BLaER1 (cell line): ENCODE results near the gene FARP2.

Source experiments
- H3K27ac ChIP-seq: shearing (Covaris generic); formaldehyde crosslinking; 2 replicates; pipeline ENCODE4 v1.8.1; 2022
- H3K27me3 ChIP-seq: shearing (Covaris generic); formaldehyde crosslinking; 2 replicates; pipeline ENCODE4 v1.8.1; 2022
- H3K36me3 ChIP-seq: shearing (Covaris generic); formaldehyde crosslinking; 2 replicates; pipeline ENCODE4 v1.8.1; 2022
- H3K4me1 ChIP-seq: shearing (Covaris generic); formaldehyde crosslinking; 2 replicates; pipeline ENCODE4 v1.8.1; 2022
- H3K4me2 ChIP-seq: shearing (Covaris generic); formaldehyde crosslinking; 2 replicates; pipeline ENCODE4 v1.8.1; 2022
- H3K4me3 ChIP-seq: shearing (Covaris generic); formaldehyde crosslinking; 2 replicates; pipeline ENCODE4 v1.8.1; 2022
- H3K9ac ChIP-seq: shearing (Covaris generic); formaldehyde crosslinking; 2 replicates; pipeline ENCODE4 v1.8.1; 2022
- H3K9me3 ChIP-seq: shearing (Covaris generic); formaldehyde crosslinking; 2 replicates; pipeline ENCODE4 v1.8.1; 2022
- H4K20me1 ChIP-seq: shearing (Covaris generic); formaldehyde crosslinking; 2 replicates; pipeline ENCODE4 v1.8.1; 2022
- Cebpa-rat ChIP-seq: shearing (Covaris generic); IDR thresholded peaks from 2 replicates; pipeline ENCODE4 v1.8.1; 2022

Gene FARP2

GRCh38 chr2:241532733-241533601 lies 176.9 kb downstream of the FARP2 start:
- H3K4me3 ChIP-seq: no peak overlapping the region
- H3K27me3 ChIP-seq: no peaks in the 10 kb centered on the region
- no peaks in the 10 kb centered on the region for H4K20me1 ChIP-seq
- H3K27ac ChIP-seq: no peak overlapping the region
- H3K9ac ChIP-seq: no peak overlapping the region
- no peak overlapping the region for H3K4me2 ChIP-seq
- H3K36me3 ChIP-seq: no peaks in the 10 kb centered on the region
- TF ChIP-seq Cebpa-rat: no peak
- H3K4me1 ChIP-seq: peaks cover 9% of the 10 kb centered on the region
- no peaks in the 10 kb centered on the region for H3K9me3 ChIP-seq

- no peak for TF ChIP-seq Cebpa-rat
- Histone ChIP-seq H3K36me3 (no peaks in the 10 kb centered on the region), H3K4me2 (no peak overlapping the region), H3K27ac (no peak overlapping the region), H3K4me3 (no peak overlapping the region), H3K9ac (no peak overlapping the region), H3K4me1 (peaks cover 11% of the 10 kb centered on the region), H4K20me1 (no peaks in the 10 kb centered on the region), H3K9me3 (no peaks in the 10 kb centered on the region), H3K27me3 (no peaks in the 10 kb centered on the region)
These were observed 178.2 kb downstream of the FARP2 start for GRCh38 chr2:241534293-241534692.

- H3K4me1 ChIP-seq: peaks cover 17% of the 10 kb centered on the region
- H3K9ac ChIP-seq: no peak overlapping the region
- H3K27me3 ChIP-seq: no peaks in the 10 kb centered on the region
- no peak overlapping the region for H3K4me2 ChIP-seq
- no peaks in the 10 kb centered on the region for H3K36me3 ChIP-seq
- no peak overlapping the region for H3K4me3 ChIP-seq
- H4K20me1 ChIP-seq: no peaks in the 10 kb centered on the region
- no peak for TF ChIP-seq Cebpa-rat
- H3K9me3 ChIP-seq: no peaks in the 10 kb centered on the region
- H3K27ac ChIP-seq: no peak overlapping the region
These were observed 178.8 kb downstream of the FARP2 start for GRCh38 chr2:241534701-241535375.

- Histone ChIP-seq H3K36me3 (no peaks in the 10 kb centered on the region), H3K9ac (no peak overlapping the region), H3K4me2 (peak overlapping the region; percentile 57), H3K27ac (no peak overlapping the region), H3K9me3 (no peaks in the 10 kb centered on the region), H4K20me1 (no peaks in the 10 kb centered on the region), H3K27me3 (no peaks in the 10 kb centered on the region), H3K4me1 (peaks cover 28% of the 10 kb centered on the region), H3K4me3 (no peak overlapping the region)
- no peak for TF ChIP-seq Cebpa-rat
These were observed 180.0 kb downstream of the FARP2 start for GRCh38 chr2:241535871-241536655.

- no peaks in the 10 kb centered on the region for H4K20me1 ChIP-seq
- H3K36me3 ChIP-seq: no peaks in the 10 kb centered on the region
- H3K4me1 ChIP-seq: peaks cover 44% of the 10 kb centered on the region
- peak overlapping the region; percentile 96 for H3K4me2 ChIP-seq
- H3K27me3 ChIP-seq: no peaks in the 10 kb centered on the region
- no peak for TF ChIP-seq Cebpa-rat
- no peak overlapping the region for H3K4me3 ChIP-seq
- no peak overlapping the region for H3K27ac ChIP-seq
- H3K9ac ChIP-seq: no peak overlapping the region
- no peaks in the 10 kb centered on the region for H3K9me3 ChIP-seq
These were observed 182.9 kb downstream of the FARP2 start for GRCh38 chr2:241538838-241539615.

- Histone ChIP-seq H3K27ac (no peak overlapping the region), H3K4me2 (peak overlapping the region; percentile 96), H3K9me3 (no peaks in the 10 kb centered on the region), H3K9ac (no peak overlapping the region; the same call in 1 of the 2 replicates), H3K4me3 (no peak overlapping the region), H3K27me3 (no peaks in the 10 kb centered on the region), H4K20me1 (no peaks in the 10 kb centered on the region), H3K4me1 (peaks cover 44% of the 10 kb centered on the region), H3K36me3 (no peaks in the 10 kb centered on the region)
- TF ChIP-seq Cebpa-rat: no peak
These were observed 183.7 kb downstream of the FARP2 start for GRCh38 chr2:241539616-241540374.

- H3K4me1 ChIP-seq: peaks cover 44% of the 10 kb centered on the region
- no peaks in the 10 kb centered on the region for H3K9me3 ChIP-seq
- peak overlapping the region; percentile 96 for H3K4me2 ChIP-seq
- peak overlapping the region; percentile 73 for H3K4me3 ChIP-seq
- peak overlapping the region; percentile 73 for H3K9ac ChIP-seq
- H3K27me3 ChIP-seq: no peaks in the 10 kb centered on the region
- H4K20me1 ChIP-seq: no peaks in the 10 kb centered on the region
- H3K27ac ChIP-seq: peak overlapping the region; percentile 53; the same call in 1 of the 2 replicates
- no peaks in the 10 kb centered on the region for H3K36me3 ChIP-seq
- TF ChIP-seq Cebpa-rat: no peak
These were observed 184.3 kb downstream of the FARP2 start for GRCh38 chr2:241540401-241540770.

- Histone ChIP-seq H3K36me3 (no peaks in the 10 kb centered on the region), H3K4me2 (peak overlapping the region; percentile 96), H3K9ac (peak overlapping the region; percentile 73), H4K20me1 (no peaks in the 10 kb centered on the region), H3K4me3 (peak overlapping the region; percentile 73), H3K4me1 (peaks cover 43% of the 10 kb centered on the region), H3K27me3 (no peaks in the 10 kb centered on the region), H3K27ac (peak overlapping the region; percentile 53; the same call in 1 of the 2 replicates), H3K9me3 (no peaks in the 10 kb centered on the region)
- no peak for TF ChIP-seq Cebpa-rat
These were observed 184.9 kb downstream of the FARP2 start for GRCh38 chr2:241540771-241541561.
